Measurements from ENCODE around the gene CD59.

DNA sequence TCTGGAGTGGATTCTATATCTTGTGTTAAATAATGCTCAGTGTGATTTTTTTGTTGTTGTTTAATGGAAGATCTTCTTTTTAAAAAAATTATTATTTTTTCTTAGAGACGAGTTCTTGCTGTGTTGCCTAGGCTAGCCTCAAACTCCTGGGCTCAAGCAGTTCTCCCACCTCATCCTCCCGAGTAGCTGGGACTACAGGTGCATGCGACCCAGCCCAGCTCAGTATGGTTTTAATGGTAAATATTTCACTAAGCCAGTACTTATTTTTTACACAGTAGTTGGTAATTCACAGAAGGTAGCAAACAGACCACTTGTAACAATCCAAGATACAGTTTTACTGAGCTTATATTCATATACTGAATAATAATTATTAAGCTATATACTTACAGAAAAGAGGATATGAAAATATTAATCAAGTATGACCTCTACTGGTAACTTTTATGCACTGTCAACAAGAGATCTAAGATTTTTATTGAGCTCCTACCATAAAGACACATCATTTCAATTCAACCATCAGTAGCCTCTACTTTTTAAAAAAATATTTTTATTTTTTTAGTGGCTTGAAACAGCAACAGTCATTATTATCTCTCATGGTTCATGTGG lies 6.1 kb upstream of the CD59 start:
- TF ChIP-seq, protein P1, sequence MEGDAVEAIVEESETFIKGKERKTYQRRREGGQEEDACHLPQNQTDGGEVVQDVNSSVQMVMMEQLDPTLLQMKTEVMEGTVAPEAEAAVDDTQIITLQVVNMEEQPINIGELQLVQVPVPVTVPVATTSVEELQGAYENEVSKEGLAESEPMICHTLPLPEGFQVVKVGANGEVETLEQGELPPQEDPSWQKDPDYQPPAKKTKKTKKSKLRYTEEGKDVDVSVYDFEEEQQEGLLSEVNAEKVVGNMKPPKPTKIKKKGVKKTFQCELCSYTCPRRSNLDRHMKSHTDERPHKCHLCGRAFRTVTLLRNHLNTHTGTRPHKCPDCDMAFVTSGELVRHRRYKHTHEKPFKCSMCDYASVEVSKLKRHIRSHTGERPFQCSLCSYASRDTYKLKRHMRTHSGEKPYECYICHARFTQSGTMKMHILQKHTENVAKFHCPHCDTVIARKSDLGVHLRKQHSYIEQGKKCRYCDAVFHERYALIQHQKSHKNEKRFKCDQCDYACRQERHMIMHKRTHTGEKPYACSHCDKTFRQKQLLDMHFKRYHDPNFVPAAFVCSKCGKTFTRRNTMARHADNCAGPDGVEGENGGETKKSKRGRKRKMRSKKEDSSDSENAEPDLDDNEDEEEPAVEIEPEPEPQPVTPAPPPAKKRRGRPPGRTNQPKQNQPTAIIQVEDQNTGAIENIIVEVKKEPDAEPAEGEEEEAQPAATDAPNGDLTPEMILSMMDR (IDR thresholded peaks at IDR 0.05; ENCODE audit: low read length): peak; percentile 43
- TF ChIP-seq EZH2 (IDR thresholded peaks at IDR 0.05; ENCODE audit: borderline replicate concordance, low read length): no peak
